NCI-H2227 (cell line): ENCODE measurements around the gene TECRL.

Experiments used
- DNase-seq: peaks from one replicate; lab custom pipeline; 2025; ENCODE audit not compliant: unreplicated experiment; lab: John Stamatoyannopoulos, UW

Gene TECRL

GRCh38 chr4:64409300-64409699 lies at the start of gene TECRL:
TSS of gene TECRL (minus strand) at chr4:64409450. CDS start at chr4:64409351, 99 bp downstream.
- no peak for DNase-seq

- no peak for DNase-seq
These were observed 23.4 kb upstream of the TECRL start for GRCh38 chr4:64432674-64433073.

- no peak for DNase-seq
These were observed 21.7 kb upstream of the TECRL start for GRCh38 chr4:64430933-64431332.

- no peak for DNase-seq
These were observed 8.7 kb upstream of the TECRL start for GRCh38 chr4:64417974-64418373.

GRCh38 chr4:64407000-64407399 lies 2.2 kb downstream of the TECRL start:
- no peak for DNase-seq

GRCh38 chr4:64405761-64406160 lies 3.5 kb downstream of the TECRL start:
- no peak for DNase-seq

- DNase-seq, result no peak
These were observed 6.6 kb downstream of the TECRL start for GRCh38 chr4:64402684-64403083.

GRCh38 chr4:64399313-64400109 lies 9.7 kb downstream of the TECRL start:
- DNase-seq, result no peak

GRCh38 chr4:64394469-64394868 lies 14.8 kb downstream of the TECRL start:
- no peak for DNase-seq

- DNase-seq, result no peak
These were observed 21.0 kb downstream of the TECRL start for GRCh38 chr4:64388252-64388651.

- DNase-seq, result no peak
These were observed 24.0 kb downstream of the TECRL start for GRCh38 chr4:64385220-64385619.

GRCh38 chr4:64384237-64385203 lies 24.7 kb downstream of the TECRL start:
- DNase-seq, result no peak

GRCh38 chr4:64368741-64369140 lies 40.5 kb downstream of the TECRL start:
- DNase-seq, result no peak

GRCh38 chr4:64361399-64361740 lies 47.9 kb downstream of the TECRL start:
- no peak for DNase-seq

GRCh38 chr4:64360664-64361398 lies 48.4 kb downstream of the TECRL start:
- no peak for DNase-seq

- no peak for DNase-seq
These were observed 49.8 kb downstream of the TECRL start for GRCh38 chr4:64359489-64359888.

GRCh38 chr4:64353904-64354303 lies 55.3 kb downstream of the TECRL start:
- DNase-seq, result no peak

GRCh38 chr4:64341711-64342110 lies 67.5 kb downstream of the TECRL start:
- no peak for DNase-seq

GRCh38 chr4:64340218-64341110 lies 68.8 kb downstream of the TECRL start:
- no peak for DNase-seq

GRCh38 chr4:64334964-64335363 lies 74.3 kb downstream of the TECRL start:
- no peak for DNase-seq
